Stimulated activated naive CD8-positive, alpha-beta T cell treated with anti-CD3 and anti-CD28 coated beads, Interleukin-15, amount 100 ng/mL, for 72 hours (primary cell): Measurements from ENCODE around the gene FRAS1.
"Not testable (repeated sequence)": the region's sequence is repeated elsewhere in the genome, so short reads cannot be mapped to it uniquely, and the experiment has no call there.

Experiments used
- ATAC-seq: fragments of 150-1000 bp; cut with Tn5 transposase; 2 replicates; pipeline ENCODE4 v1.10.0; 2021; ENCODE audit warnings: mild to moderate bottlenecking, moderate library complexity
- DNase-seq, 2 donors: peaks; one replicate each; pipeline ENCODE4 v3.0.0; 2021 to 2022
- H3K27ac Mint-ChIP-seq, 2 donors: one replicate each; pipeline ENCODE4 v1.8.0; 2022; ENCODE audit warnings: mild to moderate bottlenecking in 2 of 2, mixed read lengths in 2 of 2, moderate library complexity in 2 of 2
- H3K27me3 Mint-ChIP-seq: one replicate; pipeline ENCODE4 v1.8.0; 2022; ENCODE audit warnings: mixed read lengths
- H3K4me1 Mint-ChIP-seq: one replicate; pipeline ENCODE4 v1.8.0; 2022; ENCODE audit warnings: mild to moderate bottlenecking, mixed read lengths
- H3K4me3 Mint-ChIP-seq, 2 donors: one replicate each; pipeline ENCODE4 v1.8.0; 2022; ENCODE audit warnings: mild to moderate bottlenecking in 2 of 2, mixed read lengths in 2 of 2, moderate library complexity in 1 of 2
- H3K9me3 Mint-ChIP-seq, 2 donors: one replicate each; pipeline ENCODE4 v1.8.0; 2022; ENCODE audit warnings: mixed read lengths in 2 of 2

The FRAS1 gene

GRCh38 chr4:78291277-78291676 lies 234.2 kb downstream of the FRAS1 start:
- Mint-ChIP-seq H3K9me3 (no peaks in the 10 kb centered on the region), H3K27me3 (peaks cover 18% of the 10 kb centered on the region), H3K27ac (no peak overlapping the region), H3K4me1 (no peaks in the 10 kb centered on the region), H3K4me3 (no peak overlapping the region)
- ATAC-seq (no peak), DNase-seq (no peak)

- Mint-ChIP-seq H3K4me3 (no peak overlapping the region), H3K9me3 (no peaks in the 10 kb centered on the region), H3K27ac (no peak overlapping the region), H3K4me1 (peaks cover 8% of the 10 kb centered on the region), H3K27me3 (peaks cover 22% of the 10 kb centered on the region)
- no peak for DNase-seq
- no peak for ATAC-seq
These were observed 235.2 kb downstream of the FRAS1 start for GRCh38 chr4:78292341-78292740.

GRCh38 chr4:78292856-78293255 lies 235.7 kb downstream of the FRAS1 start:
- no peak for ATAC-seq
- Mint-ChIP-seq H3K27ac (no peak overlapping the region), H3K9me3 (no peaks in the 10 kb centered on the region), H3K4me1 (peaks cover 9% of the 10 kb centered on the region), H3K27me3 (peaks cover 22% of the 10 kb centered on the region), H3K4me3 (no peak overlapping the region)
- DNase-seq, result no peak

- Mint-ChIP-seq H3K4me3 (no peak overlapping the region), H3K4me1 (peaks cover 9% of the 10 kb centered on the region), H3K27me3 (peaks cover 22% of the 10 kb centered on the region), H3K9me3 (no peaks in the 10 kb centered on the region), H3K27ac (no peak overlapping the region)
- no peak for ATAC-seq
- DNase-seq, result no peak
These were observed 236.2 kb downstream of the FRAS1 start for GRCh38 chr4:78293348-78293747.

GRCh38 chr4:78293821-78294301 lies 236.7 kb downstream of the FRAS1 start:
- no peaks in the 10 kb centered on the region for H3K9me3 Mint-ChIP-seq

GRCh38 chr4:78296261-78296660 lies 239.1 kb downstream of the FRAS1 start:
- H3K4me1 Mint-ChIP-seq, result peaks cover 9% of the 10 kb centered on the region
- DNase-seq (no peak), ATAC-seq (no peak)
- H3K27me3 Mint-ChIP-seq, result peaks cover 30% of the 10 kb centered on the region
- H3K27ac Mint-ChIP-seq, result no peak overlapping the region
- peaks cover 0 to 7% of the 10 kb centered on the region in 2 donors for H3K9me3 Mint-ChIP-seq
- H3K4me3 Mint-ChIP-seq, result no peak overlapping the region

More at GRCh38 chr4:78293821-78294301, 236.7 kb downstream of the FRAS1 start:
- peaks cover 9% of the 10 kb centered on the region for H3K4me1 Mint-ChIP-seq
- H3K4me3 Mint-ChIP-seq, result no peak overlapping the region
- no peak overlapping the region for H3K27ac Mint-ChIP-seq
- H3K27me3 Mint-ChIP-seq, result peaks cover 22% of the 10 kb centered on the region
- DNase-seq (no peak), ATAC-seq (peak; percentile 26)

GRCh38 chr4:78297116-78297800 lies 240.1 kb downstream of the FRAS1 start:
- ATAC-seq (no peak), DNase-seq (no peak)
- Mint-ChIP-seq H3K4me1 (peaks cover 9% of the 10 kb centered on the region), H3K9me3 (peaks cover 0 to 7% of the 10 kb centered on the region in 2 donors), H3K27ac (no peak overlapping the region), H3K27me3 (peaks cover 30% of the 10 kb centered on the region), H3K4me3 (no peak overlapping the region)

GRCh38 chr4:78298618-78299017 lies 241.5 kb downstream of the FRAS1 start:
- Mint-ChIP-seq H3K27me3 (peaks cover 30% of the 10 kb centered on the region), H3K4me1 (peaks cover 9% of the 10 kb centered on the region), H3K9me3 (peaks cover 0 to 7% of the 10 kb centered on the region in 2 donors), H3K27ac (no peak overlapping the region), H3K4me3 (no peak overlapping the region)
- no peak for DNase-seq
- no peak for ATAC-seq

GRCh38 chr4:78299565-78299972 lies 242.4 kb downstream of the FRAS1 start:
- H3K4me1 Mint-ChIP-seq, result peaks cover 9% of the 10 kb centered on the region
- ATAC-seq (no peak), DNase-seq (no peak)
- H3K4me3 Mint-ChIP-seq, result no peak overlapping the region
- H3K9me3 Mint-ChIP-seq, result peaks cover 0 to 7% of the 10 kb centered on the region in 2 donors
- H3K27me3 Mint-ChIP-seq, result peaks cover 22% of the 10 kb centered on the region
- peak overlapping the region in 1 of 2 donors; percentile 64 for H3K27ac Mint-ChIP-seq

GRCh38 chr4:78307263-78307662 lies 250.1 kb downstream of the FRAS1 start:
- ATAC-seq, H3K4me3 Mint-ChIP-seq: not testable (repeated sequence)

GRCh38 chr4:78308517-78308916 lies 251.4 kb downstream of the FRAS1 start:
- no peak for DNase-seq
- Mint-ChIP-seq H3K4me1 (peaks cover 12% of the 10 kb centered on the region), H3K27me3 (peaks cover 35% of the 10 kb centered on the region), H3K4me3 (no peak overlapping the region), H3K9me3 (no peaks in the 10 kb centered on the region), H3K27ac (peak overlapping the region in 1 of 2 donors; percentile 63)
- ATAC-seq, result no peak

More at GRCh38 chr4:78307263-78307662, 250.1 kb downstream of the FRAS1 start:
- not testable (repeated sequence) for H3K9me3 Mint-ChIP-seq, H3K4me1 Mint-ChIP-seq, DNase-seq, H3K27ac Mint-ChIP-seq
- H3K27me3 Mint-ChIP-seq, result peaks cover 35% of the 10 kb centered on the region

GRCh38 chr4:78309352-78309751 lies 252.2 kb downstream of the FRAS1 start:
- Mint-ChIP-seq H3K9me3 (no peaks in the 10 kb centered on the region), H3K27ac (no peak overlapping the region), H3K4me3 (no peak overlapping the region), H3K4me1 (peaks cover 20% of the 10 kb centered on the region), H3K27me3 (peaks cover 35% of the 10 kb centered on the region)
- DNase-seq, result no peak
- no peak for ATAC-seq

GRCh38 chr4:78310007-78310739 lies 253.1 kb downstream of the FRAS1 start:
- H3K4me3 Mint-ChIP-seq, result no peak overlapping the region
- H3K27ac Mint-ChIP-seq, result no peak overlapping the region
- peaks cover 24% of the 10 kb centered on the region for H3K4me1 Mint-ChIP-seq
- ATAC-seq (no peak), DNase-seq (no peak)
- H3K27me3 Mint-ChIP-seq, result peaks cover 35% of the 10 kb centered on the region
- H3K9me3 Mint-ChIP-seq, result no peaks in the 10 kb centered on the region

GRCh38 chr4:78310740-78311115 lies 253.6 kb downstream of the FRAS1 start:
- Mint-ChIP-seq H3K4me1 (peaks cover 24% of the 10 kb centered on the region), H3K27ac (no peak overlapping the region), H3K27me3 (peaks cover 35% of the 10 kb centered on the region), H3K4me3 (no peak overlapping the region), H3K9me3 (no peaks in the 10 kb centered on the region)
- DNase-seq (no peak), ATAC-seq (no peak)

- DNase-seq, result no peak
- H3K9me3 Mint-ChIP-seq, result no peaks in the 10 kb centered on the region
- H3K4me3 Mint-ChIP-seq, result no peak overlapping the region
- H3K27me3 Mint-ChIP-seq, result peaks cover 40% of the 10 kb centered on the region
- H3K27ac Mint-ChIP-seq, result no peak overlapping the region
- no peak for ATAC-seq
- H3K4me1 Mint-ChIP-seq, result peaks cover 24% of the 10 kb centered on the region
These were observed 254.2 kb downstream of the FRAS1 start for GRCh38 chr4:78311306-78311705.
